Gastroesophageal sphincter (tissue), 4 donors: ENCODE data around the gene FAAH. TPM values are rescaled to one million over a fixed set of nuclear protein-coding genes. Genes with fewer than 3 reads are reported as not detected.

ENCODE experiments used
- ATAC-seq: fragments of 150-250 bp; one replicate; pipeline ENCODE4 v1.9.1; 2016; ENCODE audit warnings: mild to moderate bottlenecking, moderate library complexity
- H3K27ac ChIP-seq, 4 donors: fragments of 200-600 bp; sonication (generic) in 3 of 4; 1 replicate in 3 of 4; 2 replicates in 1 of 4; pipeline ENCODE4 v1.5.1; 2016 to 2019
- H3K27me3 ChIP-seq: fragments of 200-600 bp; sonication (generic); one replicate; pipeline ENCODE4 v1.5.1; 2019
- H3K36me3 ChIP-seq, 2 donors: fragments of 200-600 bp; sonication (generic); one replicate each; pipeline ENCODE4 v1.5.1; 2019; ENCODE audit warnings: control low read depth in 1 of 2
- H3K4me1 ChIP-seq, 3 donors: fragments of 200-600 bp; sonication (generic); 1 replicate in 2 of 3; 2 replicates in 1 of 3; pipeline ENCODE4 v1.5.1; 2016 to 2019; ENCODE audit warnings: control low read depth in 2 of 3
- H3K4me3 ChIP-seq, 2 donors: fragments of 200-600 bp; sonication (generic); one replicate each; pipeline ENCODE4 v1.5.1; 2019; ENCODE audit warnings: mild to moderate bottlenecking in 1 of 2, moderate library complexity in 1 of 2
- H3K9me3 ChIP-seq, 3 donors: fragments of 200-600 bp; sonication (generic); one replicate each; pipeline ENCODE4 v1.5.1; 2017 to 2019; ENCODE audit warnings: control low read depth in 2 of 3
- CTCF ChIP-seq, 4 experiments: fragments of 200-600 bp in 2 of 4; fragments of 450-650 bp in 2 of 4; sonication (generic) in 1 of 4; IDR thresholded peaks; one replicate each; pipeline ENCODE4 v1.5.1; 2017 to 2019; ENCODE audit warnings: antibody characterized with exemption in 4 of 4, mild to moderate bottlenecking in 2 of 4, moderate library complexity in 2 of 4
- EP300 ChIP-seq: sonication (generic); formaldehyde crosslinking; IDR thresholded peaks from one replicate; pipeline ENCODE4 v1.6.1; 2017; ENCODE audit warnings: antibody characterized with exemption, mild to moderate bottlenecking
- POLR2A ChIP-seq, 2 donors: fragments of 450-650 bp; IDR thresholded peaks; one replicate each; pipeline ENCODE4 v1.6.1; 2017; ENCODE audit warnings: antibody characterized with exemption in 2 of 2, mild to moderate bottlenecking in 2 of 2, moderate library complexity in 1 of 2
- POLR2AphosphoS5 ChIP-seq: sonication (generic); formaldehyde crosslinking; IDR thresholded peaks from one replicate; pipeline ENCODE4 v1.6.1; 2017; ENCODE audit warnings: antibody characterized with exemption
- WGBS, 2 donors: methylation state at CpG; one replicate each; pipeline ENCODE4 v1.1.5; 2018; ENCODE audit warnings: low coverage in 1 of 2; 5-methylcytosine and 5-hydroxymethylcytosine counted together
- total RNA-seq, 4 donors: library from RNA; depleted of rRNA; stranded (reverse); fragments of >200 nt; gene quantifications; one replicate each; pipeline ENCODE4 v1.1.0, GENCODE V29; 2016

Gene FAAH
- total RNA-seq, 4 donors from 2014 or later = 6.8 to 8.1 (median 7.4) TPM

GRCh38 chr1:46434358-46434757 is 40.2 kb downstream of the FAAH start:
- no peaks in the 10 kb centered on the region for H3K9me3 ChIP-seq
- no peaks in the 10 kb centered on the region for H3K4me1 ChIP-seq
- H3K4me3 ChIP-seq = no peak overlapping the region
- no peak for TF ChIP-seq POLR2A (IDR thresholded peaks at IDR 0.05)
- H3K36me3 ChIP-seq = no peaks in the 10 kb centered on the region
- 78 to 80% methylated on average over 1 to 3 of the region's 3 CpGs for WGBS, 2 donors
- no peak overlapping the region for H3K27ac ChIP-seq
- ATAC-seq = no peak
- H3K27me3 ChIP-seq = peaks cover 10% of the 10 kb centered on the region

DNA sequence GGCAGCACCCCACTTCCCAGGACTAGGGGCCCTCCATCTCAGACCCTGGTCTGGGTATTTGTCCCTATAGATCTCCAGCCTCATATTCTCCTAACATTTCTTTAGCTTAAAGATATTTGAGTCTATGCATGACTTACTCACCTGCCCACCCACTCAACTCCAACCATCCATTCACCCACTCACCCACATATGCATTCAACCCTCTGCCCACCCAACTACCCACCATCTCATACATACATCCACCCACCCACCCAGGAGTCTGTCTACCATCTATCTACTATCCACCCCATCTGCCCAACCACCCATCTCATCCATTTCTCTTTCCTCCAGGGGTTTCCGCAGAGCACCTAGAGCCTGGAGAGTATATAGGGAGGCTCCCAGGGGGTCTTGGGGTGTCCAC is 42.7 kb downstream of the FAAH start:
- no peak for ATAC-seq
- peaks cover 6% of the 10 kb centered on the region for H3K27me3 ChIP-seq
- H3K4me1 ChIP-seq = no peaks in the 10 kb centered on the region
- H3K36me3 ChIP-seq = no peaks in the 10 kb centered on the region
- H3K27ac ChIP-seq = no peak overlapping the region
- WGBS, 2 donors = no CpG with 5 or more reads among the region's 1 CpG
- H3K9me3 ChIP-seq = no peaks in the 10 kb centered on the region
- TF ChIP-seq POLR2A (IDR thresholded peaks at IDR 0.05) (no peak), POLR2AphosphoS5 (no peak), EP300 (no peak), CTCF (IDR thresholded peaks at IDR 0.05) (no peak)
- H3K4me3 ChIP-seq = no peak overlapping the region

DNA sequence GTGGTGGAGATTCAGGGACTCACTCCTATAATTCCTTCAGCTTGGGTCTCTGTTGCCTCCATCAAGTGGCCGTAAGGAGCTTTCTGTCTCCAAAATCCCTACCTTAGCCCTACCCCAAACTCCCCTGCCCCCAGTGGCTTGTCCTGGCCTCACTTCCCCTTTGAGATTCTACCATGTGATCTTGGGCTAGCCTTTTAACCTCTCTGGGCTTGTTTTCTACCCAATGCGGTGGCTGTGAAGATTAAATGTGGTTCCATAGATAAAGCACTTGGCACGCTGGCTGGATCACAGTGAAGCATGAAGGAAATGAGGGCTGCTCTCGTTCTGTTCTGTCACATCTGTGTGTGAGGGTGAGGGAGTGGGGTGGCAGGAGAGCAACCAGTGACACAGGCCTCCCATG is 43.6 kb downstream of the FAAH start:
- 75 to 86% methylated on average over 1 of the region's 4 CpGs for WGBS, 2 donors
- H3K27me3 ChIP-seq = peaks cover 6% of the 10 kb centered on the region
- no peak for TF ChIP-seq EP300
- no peak for TF ChIP-seq POLR2AphosphoS5
- TF ChIP-seq CTCF (IDR thresholded peaks at IDR 0.05) = no peak
- TF ChIP-seq POLR2A (IDR thresholded peaks at IDR 0.05) = no peak
- no peak overlapping the region for H3K27ac ChIP-seq
- no peak for ATAC-seq
- no peaks in the 10 kb centered on the region for H3K9me3 ChIP-seq
- no peak overlapping the region for H3K4me3 ChIP-seq
- H3K4me1 ChIP-seq = peaks cover 0 to 4% (median 0%) of the 10 kb centered on the region in 3 donors
- no peaks in the 10 kb centered on the region for H3K36me3 ChIP-seq

DNA sequence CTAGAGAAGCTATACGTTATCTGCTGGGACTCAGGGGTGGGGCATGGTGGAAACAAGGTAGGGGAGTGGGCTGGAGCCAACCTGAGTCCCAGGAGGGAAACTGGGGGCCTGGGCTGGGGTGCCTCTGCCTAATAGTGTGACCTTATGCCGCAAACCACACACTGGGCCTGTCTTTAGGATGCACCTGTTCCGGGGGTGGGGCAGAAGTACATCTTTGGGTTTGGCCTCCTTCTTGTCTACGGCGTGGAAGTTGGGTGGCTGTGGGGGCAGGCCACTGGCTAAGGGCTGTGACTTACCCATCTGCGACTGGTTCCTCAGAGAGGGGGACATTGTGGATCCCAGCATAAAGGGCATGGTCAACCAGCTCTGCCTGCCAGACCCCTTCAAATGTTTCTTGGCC is 44.2 kb downstream of the FAAH start:
- H3K4me1 ChIP-seq = peaks cover 0 to 10% (median 0%) of the 10 kb centered on the region in 3 donors
- no peaks in the 10 kb centered on the region for H3K9me3 ChIP-seq
- H3K36me3 ChIP-seq = no peaks in the 10 kb centered on the region
- 90% methylated on average over 4 of the region's 6 CpGs; no CpG with 5 or more reads in 1 of the 2 donors for WGBS, 2 donors
- H3K27ac ChIP-seq = no peak overlapping the region
- peaks cover 6% of the 10 kb centered on the region for H3K27me3 ChIP-seq
- H3K4me3 ChIP-seq = no peak overlapping the region
- no peak for ATAC-seq
- no peak for TF ChIP-seq CTCF (IDR thresholded peaks at IDR 0.05)
- no peak for TF ChIP-seq POLR2AphosphoS5
- TF ChIP-seq POLR2A (IDR thresholded peaks at IDR 0.05) = no peak
- no peak for TF ChIP-seq EP300

GRCh38 chr1:46440478-46440877 is 46.4 kb downstream of the FAAH start:
- no peak for ATAC-seq
- Histone ChIP-seq H3K36me3 (no peaks in the 10 kb centered on the region), H3K27ac (no peak overlapping the region), H3K27me3 (peaks cover 6% of the 10 kb centered on the region), H3K9me3 (no peaks in the 10 kb centered on the region), H3K4me3 (no peak overlapping the region), H3K4me1 (peaks cover 0 to 10% (median 0%) of the 10 kb centered on the region in 3 donors)
- TF ChIP-seq POLR2A (IDR thresholded peaks at IDR 0.05) (no peak), CTCF (IDR thresholded peaks at IDR 0.05) (no peak), EP300 (no peak), POLR2AphosphoS5 (no peak)
- WGBS, 2 donors = 92% methylated on average over 2 of the region's 2 CpGs; no CpG with 5 or more reads in 1 of the 2 donors
